HG02763 (cell line): Measurements from ENCODE around the gene MDH1.
"Not testable (repeated sequence)": the region's sequence is repeated elsewhere in the genome, so short reads cannot be mapped to it uniquely, and the experiment has no call there.

Experiments used
- ATAC-seq: cut with Tn5 transposase; IDR thresholded peaks from one replicate; pipeline ENCODE4 v1.9.1; 2021; ENCODE audit warnings: mild to moderate bottlenecking, moderate library complexity; ENCODE audit not compliant: unreplicated experiment

The MDH1 gene

GRCh38 chr2:63587814-63588384, 864 bp upstream of the MDH1 start:
- no peak for ATAC-seq

- peak; percentile 3 for ATAC-seq
These were observed 590 bp downstream of the MDH1 start for GRCh38 chr2:63589148-63589958.

DNA sequence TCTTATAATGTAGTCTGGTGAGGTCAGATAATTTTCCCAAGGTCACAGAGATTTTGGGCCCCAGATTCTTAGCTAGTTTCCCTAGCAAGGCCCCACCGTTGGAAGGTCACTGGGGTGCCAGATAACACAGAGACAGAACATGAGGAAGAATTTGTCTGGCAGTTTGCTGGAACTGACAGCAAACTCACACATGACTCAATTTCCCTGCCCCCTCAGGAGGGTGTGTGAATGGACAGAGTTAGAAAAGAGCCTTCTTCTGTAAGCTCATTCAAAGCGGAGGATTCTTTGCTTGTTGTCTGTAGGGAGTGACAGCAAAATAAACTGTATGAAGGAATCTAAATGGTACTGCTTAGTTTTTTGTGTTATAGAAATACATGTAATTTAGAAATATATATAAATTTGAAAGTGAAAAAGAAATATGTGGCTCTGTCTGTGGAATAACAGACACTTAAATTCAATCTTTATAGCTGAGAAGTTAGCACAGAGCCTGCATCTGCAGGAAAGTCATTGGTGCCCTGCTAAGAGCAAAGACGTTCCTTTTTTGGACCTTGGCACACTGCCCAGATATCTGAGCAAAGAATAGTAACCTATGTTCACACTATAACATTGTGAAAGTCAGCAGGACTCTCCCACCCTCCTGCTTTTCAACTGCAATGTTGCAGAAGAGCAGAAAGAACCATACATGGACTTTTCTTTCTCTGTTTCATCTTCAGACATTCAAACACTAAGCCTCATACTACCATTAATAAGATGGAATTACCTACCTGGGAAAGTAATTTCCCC, 2.1 kb downstream of the MDH1 start:
- no peak for ATAC-seq

- no peak for ATAC-seq
These were observed 2.9 kb downstream of the MDH1 start for GRCh38 chr2:63591566-63592175.

DNA sequence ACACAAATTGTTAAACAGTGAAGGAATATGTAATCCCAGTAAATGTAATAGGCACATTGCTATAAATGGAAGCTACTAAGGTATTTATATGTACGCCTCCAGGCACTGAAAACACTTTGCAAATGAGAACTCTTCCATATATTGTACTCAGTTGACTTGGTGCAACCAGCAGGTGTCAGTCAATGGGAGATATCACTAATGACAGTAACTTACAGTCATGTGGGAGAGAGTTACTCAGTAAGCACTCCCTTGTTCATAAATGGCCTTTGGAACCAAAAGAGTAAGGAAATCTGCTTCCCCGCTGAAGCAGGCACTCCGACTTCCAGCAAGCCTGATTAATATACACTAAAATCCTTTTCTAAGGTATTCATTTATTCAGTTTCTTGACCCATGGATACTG, 5.9 kb downstream of the MDH1 start:
- ATAC-seq = no peak

DNA sequence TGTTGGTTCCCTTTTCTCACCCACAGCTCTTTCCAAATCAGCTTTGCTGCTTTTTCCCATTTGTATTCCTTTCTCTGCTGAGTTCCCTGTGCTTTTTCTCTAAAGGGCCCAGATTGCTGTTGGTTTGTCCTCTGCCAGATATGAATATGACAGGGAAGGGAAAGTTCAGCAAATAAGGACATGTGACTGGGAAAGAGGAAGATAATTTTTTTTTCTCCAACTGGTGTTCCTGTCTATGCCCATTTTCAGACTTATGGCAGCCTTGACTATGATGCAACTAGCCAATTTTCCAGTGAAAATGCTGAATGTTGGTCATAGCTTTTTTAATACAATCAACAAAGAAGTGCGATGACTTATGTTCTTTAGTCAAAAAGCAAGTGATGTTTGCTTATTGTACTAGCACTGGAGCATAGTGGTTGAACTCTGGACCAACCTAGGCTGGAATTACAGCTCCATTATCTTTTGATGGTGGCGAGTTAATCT, 7.7 kb downstream of the MDH1 start:
- no peak for ATAC-seq

DNA sequence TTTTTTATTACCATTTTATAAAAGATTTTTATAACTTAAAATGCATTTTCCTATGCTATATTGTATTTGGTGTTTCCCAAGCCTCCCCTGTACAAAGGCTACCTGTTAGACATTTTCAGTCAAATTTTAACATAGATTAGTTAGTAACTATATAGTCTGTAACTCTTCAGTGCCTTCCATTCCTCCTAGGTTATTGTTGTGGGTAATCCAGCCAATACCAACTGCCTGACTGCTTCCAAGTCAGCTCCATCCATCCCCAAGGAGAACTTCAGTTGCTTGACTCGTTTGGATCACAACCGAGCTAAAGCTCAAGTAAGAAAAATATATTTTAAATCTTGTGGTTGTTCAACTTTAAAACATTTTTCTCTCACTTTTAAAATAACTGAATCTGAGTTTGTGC, 10.2 kb downstream of the MDH1 start:
- ATAC-seq = no peak

DNA sequence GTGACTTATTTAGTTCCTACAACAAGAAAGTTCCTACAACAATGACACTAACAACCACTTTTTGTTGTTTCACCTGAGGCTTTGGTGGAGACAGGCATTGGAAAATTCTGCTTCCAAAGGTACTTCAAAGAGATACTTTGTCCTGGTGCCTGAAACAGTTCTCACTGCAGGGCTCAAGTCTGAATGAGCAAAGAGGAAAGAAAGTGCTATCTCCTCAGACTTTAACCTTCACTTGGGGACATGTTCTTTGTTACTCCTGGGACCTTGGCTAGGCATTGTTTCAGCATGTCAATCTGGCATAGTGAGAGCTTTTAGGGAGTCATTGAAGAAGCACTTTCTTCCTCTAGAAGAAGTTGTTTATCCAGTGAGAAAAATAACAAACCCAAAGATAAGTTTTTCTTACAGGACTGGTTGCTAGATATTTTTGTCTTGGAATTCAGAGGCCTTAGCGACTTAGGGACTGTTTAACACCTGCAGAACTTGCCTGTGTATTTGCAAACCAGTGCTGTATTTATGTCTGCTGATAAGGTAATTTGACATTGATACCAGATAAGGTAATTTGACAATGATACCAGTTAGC, 12.2 kb downstream of the MDH1 start:
- no peak for ATAC-seq

DNA sequence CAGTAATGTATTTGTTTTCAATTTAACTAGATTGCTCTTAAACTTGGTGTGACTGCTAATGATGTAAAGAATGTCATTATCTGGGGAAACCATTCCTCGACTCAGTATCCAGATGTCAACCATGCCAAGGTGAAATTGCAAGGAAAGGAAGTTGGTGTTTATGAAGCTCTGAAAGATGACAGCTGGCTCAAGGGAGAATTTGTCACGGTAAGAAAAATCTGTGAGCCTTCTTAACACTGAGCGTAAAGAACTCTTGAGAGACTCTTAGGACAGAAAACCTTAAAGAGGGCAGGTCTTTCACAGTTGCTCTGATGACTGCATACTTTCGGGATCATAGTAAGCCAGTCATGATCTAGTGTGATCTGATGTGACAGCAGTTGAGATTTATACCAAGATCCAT, 15.9 kb downstream of the MDH1 start:
- no peak for ATAC-seq

GRCh38 chr2:63608865-63609264, 20.1 kb downstream of the MDH1 start:
- ATAC-seq = not testable (repeated sequence)

DNA sequence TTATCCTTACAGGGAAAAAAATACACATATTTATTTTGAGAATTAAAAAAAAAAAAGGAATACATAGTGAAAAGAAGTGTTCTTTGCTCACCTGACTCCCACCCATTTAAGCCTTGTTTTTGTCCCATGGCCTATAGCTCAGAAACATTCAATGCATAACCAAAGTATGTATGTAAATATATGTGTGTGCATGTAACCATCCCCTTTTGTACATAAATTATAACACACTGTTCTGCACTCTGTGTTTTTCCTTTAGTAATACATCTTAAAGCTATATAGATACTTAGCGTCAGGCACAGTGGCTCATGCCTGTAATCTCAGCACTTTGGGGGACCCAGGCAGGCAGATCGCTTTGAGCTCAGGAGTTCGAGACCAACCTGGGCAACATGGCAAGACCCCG, 21.8 kb downstream of the MDH1 start:
- ATAC-seq = no peak

DNA sequence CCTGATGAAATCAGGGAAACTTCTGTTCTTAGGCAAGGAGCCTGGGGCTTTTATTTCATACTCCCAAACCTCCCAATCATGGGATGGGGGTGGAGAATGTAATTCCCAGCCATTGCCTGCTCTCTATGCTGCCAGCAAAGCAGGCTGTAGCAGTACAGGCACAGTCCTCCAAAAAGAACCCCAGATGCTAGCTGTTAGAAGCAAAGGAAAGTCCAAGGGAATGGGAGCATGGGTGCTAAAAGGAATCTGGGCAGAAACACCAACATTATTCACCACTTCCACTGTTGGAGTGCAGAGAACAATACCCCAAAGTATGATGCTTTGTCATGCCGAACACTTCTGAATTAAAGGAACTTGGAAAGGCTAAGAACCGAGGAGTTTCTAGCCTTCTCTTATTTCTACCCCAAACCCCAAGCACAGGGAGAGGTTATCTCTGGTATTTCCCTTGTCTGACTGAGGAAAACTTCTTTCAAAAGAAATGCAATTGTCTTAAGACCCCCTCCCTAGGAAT, 24.7 kb downstream of the MDH1 start:
- ATAC-seq = no peak

GRCh38 chr2:63614448-63614968, 25.7 kb downstream of the MDH1 start:
- no peak for ATAC-seq

- ATAC-seq = no peak
These were observed 26.5 kb downstream of the MDH1 start for GRCh38 chr2:63614983-63615945.

GRCh38 chr2:63617366-63617765, 28.6 kb downstream of the MDH1 start:
- ATAC-seq = no peak

- ATAC-seq = no peak
These were observed 30.6 kb downstream of the MDH1 start for GRCh38 chr2:63619328-63619727.

DNA sequence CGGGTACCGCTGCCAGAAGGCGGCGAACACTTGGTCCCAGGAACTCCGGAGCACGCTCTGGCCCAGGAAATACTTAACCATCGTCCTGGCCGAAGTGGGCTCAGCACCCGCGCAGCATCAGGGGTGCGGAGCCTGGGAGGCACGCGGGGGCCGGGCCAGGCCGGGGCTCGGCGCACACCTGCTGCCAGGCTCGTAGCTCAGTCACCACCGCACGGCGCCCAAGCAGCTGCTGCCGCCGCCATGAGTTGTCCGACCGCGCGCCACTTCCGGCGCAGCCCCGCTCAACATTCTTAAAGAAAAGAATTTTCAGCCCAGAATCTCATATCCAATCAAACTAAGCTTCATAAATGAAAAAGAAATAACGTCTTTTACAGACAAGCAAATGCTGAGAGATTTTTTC, 34.0 kb downstream of the MDH1 start:
- no peak for ATAC-seq

- ATAC-seq = not testable (repeated sequence)
These were observed 35.0 kb downstream of the MDH1 start for GRCh38 chr2:63623763-63624162.

- no peak for ATAC-seq
These were observed 39.1 kb downstream of the MDH1 start for GRCh38 chr2:63627866-63628265.
